ENCODE measurements around the gene LAT.
A peak's percentile ranks its signal among the peaks of the same experiment; 100 is the strongest.

LAT gene

GRCh38 chr16:29009050-29009837 is 24.4 kb downstream of the LAT start:
- peak; percentile 21 for DNase-seq

GRCh38 chr16:29009838-29010166 is 24.9 kb downstream of the LAT start:
- DNase-seq: no peak

DNA sequence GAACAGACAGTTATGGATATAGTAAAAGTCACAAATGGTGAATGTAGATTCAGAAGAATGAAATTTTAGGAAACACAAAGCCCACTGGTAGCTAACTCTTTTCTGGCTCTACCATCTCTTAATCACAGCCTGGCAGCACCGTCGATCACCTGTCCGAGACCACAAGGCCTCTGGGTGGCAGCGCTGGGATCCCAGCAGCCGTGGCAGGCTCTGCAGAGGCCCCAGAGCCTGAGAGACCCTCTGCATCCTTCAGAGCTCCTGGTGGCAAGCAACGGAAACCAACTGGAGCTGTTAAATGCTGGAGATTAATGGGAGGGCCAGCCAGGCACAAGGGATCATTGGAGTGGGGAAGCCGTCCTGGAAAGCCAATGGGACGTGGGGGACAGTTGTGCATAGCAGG is 26.3 kb downstream of the LAT start:
- no peak for DNase-seq

- DNase-seq: no peak
These were observed 27.0 kb downstream of the LAT start for GRCh38 chr16:29011851-29012250.

DNA sequence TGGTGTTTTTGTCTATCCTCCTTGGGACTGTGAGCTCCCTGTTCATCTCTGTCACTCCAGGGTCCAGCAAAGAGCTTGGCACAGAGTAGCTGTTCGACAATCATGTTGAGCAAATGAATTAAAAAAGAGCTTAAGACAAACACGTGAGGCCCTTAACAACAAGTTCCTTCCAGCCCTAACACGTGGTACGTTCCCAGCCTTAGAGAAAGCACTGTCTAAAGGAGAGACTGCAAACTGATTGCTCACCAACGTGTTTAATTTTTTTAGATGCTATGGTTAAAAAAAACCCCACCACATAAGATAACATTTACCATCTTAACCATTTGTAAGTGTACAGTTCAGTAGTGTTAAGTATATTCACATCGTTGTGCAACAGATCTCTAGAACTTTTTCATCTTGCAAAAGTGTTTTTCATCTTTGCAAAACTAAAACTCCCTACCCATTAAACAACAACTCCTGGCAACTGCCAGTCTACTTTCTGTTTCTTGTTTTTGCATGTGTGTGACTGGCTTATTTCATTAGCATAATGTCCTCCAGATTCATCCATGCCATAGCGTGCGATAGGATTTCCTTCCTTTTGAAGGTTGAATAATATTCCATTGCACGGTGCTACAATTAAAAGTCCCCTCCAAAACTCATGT is 28.2 kb downstream of the LAT start:
- no peak for DNase-seq

- no peak for DNase-seq
These were observed 29.8 kb downstream of the LAT start for GRCh38 chr16:29014561-29015069.

- no peak for DNase-seq
These were observed 37.3 kb downstream of the LAT start for GRCh38 chr16:29022196-29022595.

- no peak for DNase-seq
These were observed 38.7 kb downstream of the LAT start for GRCh38 chr16:29023279-29024277.

DNA sequence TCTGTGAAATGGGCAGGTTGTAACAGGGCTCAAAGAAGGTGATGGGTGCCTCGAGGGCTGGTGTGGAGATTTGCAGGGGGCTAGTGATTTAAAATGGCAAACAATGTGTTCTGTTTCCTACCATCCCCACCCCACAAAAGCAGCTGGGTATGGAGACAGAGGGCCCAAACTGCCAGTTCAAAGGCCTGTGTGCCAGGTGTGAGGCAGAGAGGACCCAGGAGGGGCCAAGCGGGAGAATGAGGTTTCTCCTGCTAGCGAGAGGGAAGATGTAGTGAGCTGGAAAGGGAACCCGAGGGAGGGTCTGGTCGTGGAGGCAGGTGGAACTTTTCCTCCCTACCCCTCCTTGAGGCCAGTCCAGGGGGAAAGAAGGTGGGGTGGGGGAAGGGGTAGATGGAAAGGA is 39.4 kb downstream of the LAT start:
- DNase-seq: no peak

- no peak for DNase-seq
These were observed 40.4 kb downstream of the LAT start for GRCh38 chr16:29025218-29025617.

DNA sequence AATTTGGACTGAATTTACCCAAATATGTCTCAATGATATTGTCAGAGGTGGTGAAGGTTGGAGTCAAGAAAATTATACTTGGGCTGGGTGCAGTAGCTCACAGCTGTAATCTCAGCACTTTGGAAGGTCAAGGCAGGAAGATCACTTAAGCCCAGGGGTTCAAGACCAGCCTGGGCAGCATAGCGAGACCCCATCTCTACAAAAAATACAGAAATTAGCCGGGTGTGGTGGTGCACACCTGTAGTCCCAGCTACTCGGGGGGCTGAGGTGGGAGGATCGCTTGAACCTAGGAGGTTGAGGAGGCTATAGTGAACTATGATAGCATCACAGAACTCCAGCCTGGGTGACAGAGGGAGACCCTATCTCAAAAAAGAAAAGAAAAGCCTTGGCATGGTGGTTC is 40.9 kb downstream of the LAT start:
- DNase-seq: no peak

GRCh38 chr16:29028457-29029167 is 43.8 kb downstream of the LAT start:
- DNase-seq: no peak

DNA sequence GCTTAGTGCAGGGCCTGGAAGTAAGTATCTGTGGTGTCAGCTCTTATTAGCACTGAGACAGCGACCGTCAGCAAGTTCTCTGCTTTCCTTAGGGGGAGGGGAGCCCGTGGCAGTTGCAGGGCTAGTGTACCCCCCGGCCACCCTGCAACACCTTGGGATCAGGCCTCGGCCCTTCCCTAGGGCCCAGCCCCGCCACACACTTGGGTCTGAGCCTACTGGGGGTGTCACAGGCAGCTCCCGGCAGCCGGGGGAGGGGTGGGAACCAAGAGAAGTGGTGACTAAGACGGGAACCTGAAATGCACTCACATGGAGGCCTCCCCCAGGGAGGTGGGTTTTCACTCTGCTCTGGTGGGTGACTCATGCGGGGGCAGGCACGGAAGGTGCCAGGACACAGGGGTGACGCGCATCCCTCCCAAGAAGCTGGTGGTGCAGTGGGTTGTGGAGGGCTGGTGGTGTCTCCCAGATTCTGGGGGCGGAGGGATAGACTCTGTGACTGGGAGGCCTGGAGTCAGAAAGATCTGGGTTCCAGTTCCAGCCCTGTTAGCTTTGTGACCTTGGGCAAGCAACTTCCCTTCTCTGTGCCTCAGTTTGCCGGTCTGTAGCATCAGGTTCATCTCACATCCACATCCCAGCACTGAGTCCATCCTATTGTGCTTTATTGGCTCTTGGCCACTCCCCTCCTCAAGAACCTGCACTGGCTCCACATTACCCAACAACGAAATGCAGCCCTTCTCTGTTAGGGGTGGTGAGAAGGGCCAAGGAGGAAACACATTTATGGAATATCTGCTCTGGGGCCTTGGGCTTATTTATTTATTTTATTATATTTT is 44.5 kb downstream of the LAT start:
- no peak for DNase-seq

DNA sequence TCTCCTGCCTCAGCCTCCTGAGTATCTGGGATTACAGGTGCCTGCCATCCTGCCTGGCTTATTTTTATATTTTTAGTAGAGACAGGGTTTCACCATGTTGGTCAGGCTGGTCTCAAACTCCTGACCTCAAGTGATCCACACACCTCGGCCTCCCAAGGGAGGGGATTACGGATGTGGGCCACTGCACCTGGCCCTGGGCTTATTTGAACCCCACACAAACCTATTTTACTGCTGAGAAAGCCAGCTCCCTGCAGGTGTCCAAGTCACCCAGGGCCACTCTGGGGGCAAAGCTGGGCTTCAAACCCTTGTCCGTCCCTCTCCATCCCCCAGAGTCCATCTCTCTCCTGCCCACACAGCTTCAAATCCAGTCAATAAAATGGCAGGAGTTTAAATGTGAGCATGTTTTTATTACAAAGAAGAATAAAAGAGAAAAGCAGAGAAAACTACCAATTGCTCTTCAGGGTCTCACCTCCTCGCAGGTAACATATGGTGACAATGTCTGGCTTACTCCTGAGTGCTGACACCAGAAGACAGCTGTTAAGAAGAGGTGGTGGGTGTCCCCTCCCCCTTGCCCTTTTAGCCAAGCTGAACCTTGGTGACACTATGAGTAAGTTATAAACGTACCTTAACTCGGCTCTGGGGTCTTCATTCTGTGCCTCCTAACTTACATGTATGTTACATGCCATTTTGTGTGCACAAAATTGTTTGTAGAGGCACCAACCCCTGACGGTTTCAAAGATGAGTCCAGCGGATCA is 45.4 kb downstream of the LAT start:
- no peak for DNase-seq

Data from GF-D8 (cell line).